Esophagus muscularis mucosa (tissue), 3 donors: ENCODE measurements around the gene DNAJB13.

ENCODE experiments used
- POLR2A ChIP-seq: fragments of 450-650 bp; IDR thresholded peaks from one replicate; pipeline ENCODE4 v1.6.1; 2017; ENCODE audit warnings: antibody characterized with exemption, moderate library complexity, mild to moderate bottlenecking, low read depth
- TF ChIP-seq, protein P1 (sequence below), 3 experiments: fragments of 200-600 bp in 2 of 3; fragments of 450-650 bp in 1 of 3; sonication (generic) in 2 of 3; IDR thresholded peaks; one replicate each; pipeline ENCODE4 v1.5.1; 2017 to 2019; ENCODE audit warnings: antibody characterized with exemption in 3 of 3, mild to moderate bottlenecking in 2 of 3, moderate library complexity in 1 of 3

DNA sequence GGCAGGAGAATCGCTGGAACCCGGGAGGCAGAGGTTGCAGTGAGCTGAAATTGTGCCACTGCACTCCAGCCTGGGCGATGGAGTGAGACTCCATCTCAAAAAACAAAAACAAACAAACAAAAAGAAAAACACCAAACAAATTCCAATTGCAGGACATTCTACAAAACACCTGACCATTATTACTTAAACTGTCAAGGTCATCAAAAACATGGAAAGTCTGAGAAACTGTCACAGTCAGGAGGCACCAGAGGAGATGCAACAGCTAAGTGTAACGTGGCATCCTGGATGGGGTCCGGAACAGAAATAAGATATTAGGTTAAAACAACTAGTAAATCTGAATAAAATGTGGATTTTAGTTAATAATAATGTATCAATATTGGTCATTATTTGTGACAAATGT lies 914 bp upstream of the DNAJB13 start:
- TF ChIP-seq, protein P1, sequence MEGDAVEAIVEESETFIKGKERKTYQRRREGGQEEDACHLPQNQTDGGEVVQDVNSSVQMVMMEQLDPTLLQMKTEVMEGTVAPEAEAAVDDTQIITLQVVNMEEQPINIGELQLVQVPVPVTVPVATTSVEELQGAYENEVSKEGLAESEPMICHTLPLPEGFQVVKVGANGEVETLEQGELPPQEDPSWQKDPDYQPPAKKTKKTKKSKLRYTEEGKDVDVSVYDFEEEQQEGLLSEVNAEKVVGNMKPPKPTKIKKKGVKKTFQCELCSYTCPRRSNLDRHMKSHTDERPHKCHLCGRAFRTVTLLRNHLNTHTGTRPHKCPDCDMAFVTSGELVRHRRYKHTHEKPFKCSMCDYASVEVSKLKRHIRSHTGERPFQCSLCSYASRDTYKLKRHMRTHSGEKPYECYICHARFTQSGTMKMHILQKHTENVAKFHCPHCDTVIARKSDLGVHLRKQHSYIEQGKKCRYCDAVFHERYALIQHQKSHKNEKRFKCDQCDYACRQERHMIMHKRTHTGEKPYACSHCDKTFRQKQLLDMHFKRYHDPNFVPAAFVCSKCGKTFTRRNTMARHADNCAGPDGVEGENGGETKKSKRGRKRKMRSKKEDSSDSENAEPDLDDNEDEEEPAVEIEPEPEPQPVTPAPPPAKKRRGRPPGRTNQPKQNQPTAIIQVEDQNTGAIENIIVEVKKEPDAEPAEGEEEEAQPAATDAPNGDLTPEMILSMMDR (IDR thresholded peaks at IDR 0.05) = no peak
- TF ChIP-seq POLR2A = no peak
